H1 (cell line): ENCODE data around the gene CTIF. TPM values are rescaled to one million over a fixed set of nuclear protein-coding genes. Genes with fewer than 3 reads are reported as not detected.

Source experiments
- CEBPB ChIP-seq: IDR thresholded peaks from 2 replicates; pipeline ENCODE4 v1.6.1; 2012; ENCODE audit warnings: low read depth, low read length
- CHD7 ChIP-seq: fragments of 300-600 bp; sonication (generic); IDR thresholded peaks from 2 replicates; pipeline ENCODE4 v1.7.1; 2012; ENCODE audit warnings: low read length, moderate library complexity, mild to moderate bottlenecking, inconsistent platforms; ENCODE audit not compliant: insufficient replicate concordance
- MAFK ChIP-seq: IDR thresholded peaks from 2 replicates; pipeline ENCODE4 v1.6.1; 2012; ENCODE audit warnings: low read depth, mild to moderate bottlenecking, improper control_type of control experiment, low read length
- RAD21 ChIP-seq, 2 experiments: IDR thresholded peaks in 1 of 2; conservative IDR thresholded peaks in 1 of 2; 2 replicates each; pipeline ENCODE4 v1.6.1; 2011; ENCODE audit warnings: low read depth in 2 of 2, low read length in 2 of 2, improper control_type of control experiment in 1 of 2, inconsistent platforms in 1 of 2, mild to moderate bottlenecking in 1 of 2, moderate library complexity in 1 of 2
- SP4 ChIP-seq: IDR thresholded peaks from 2 replicates; pipeline ENCODE4 v1.6.1; 2012; ENCODE audit warnings: low read length, inconsistent platforms
- TBP ChIP-seq: IDR thresholded peaks from 2 replicates; pipeline ENCODE4 v1.6.1; 2011; ENCODE audit warnings: low read depth, low read length, improper control_type of control experiment
- polyA plus RNA-seq, 7 experiments: library from polyadenylated mRNA; depleted of rRNA in 3 of 7; stranded (reverse) in 5 of 7; unstranded in 2 of 7; fragments of >200 nt in 5 of 7; fragments of 200-250 nt in 2 of 7; gene quantifications; 1 replicate in 5 of 7; 2 replicates in 1 of 7; 4 replicates in 1 of 7; pipeline versions ENCODE4 v1.2.1 to v1.2.3, GENCODE V29; 2011 to 2013; ENCODE audit warnings: missing spikeins in 2 of 7, mixed read lengths in 2 of 7
- total RNA-seq: library from RNA; stranded (reverse); fragmentation: NEBNext Ultra II Directional; extraction: Animal tissue kit (Norgen Biotek cat#: 25700); gene quantifications from 2 replicates; pipeline ENCODE4 v1.2.1, GENCODE V29; 2021

Gene CTIF
- total and polyA plus RNA-seq, 2 of the 8 experiments (the other 6 are each of a cell fraction or from before 2014, with no cell fraction given) = 9.0 to 17.8 TPM

GRCh38 chr18:48575658-48576456, 37.0 kb downstream of the CTIF start (continued):
- no peak for TF ChIP-seq CHD7
- TF ChIP-seq TBP = no peak
- no peak for TF ChIP-seq SP4
- TF ChIP-seq CEBPB = no peak
- TF ChIP-seq MAFK = no peak
- no peak for TF ChIP-seq RAD21 (IDR thresholded peaks at IDR 0.05 in 1 of 2, conservative IDR thresholded peaks at IDR 0.05 in 1 of 2; ENCODE audit: low read depth in 2 of 2, low read length in 2 of 2)
- TF ChIP-seq, all 59 proteins: peak for 0
